Mesenteric fat pad (tissue), 1 donor: ENCODE results near the gene ISCA1. TPM values are rescaled to one million over a fixed set of nuclear protein-coding genes. Genes with fewer than 3 reads are reported as not detected.
"Not testable (repeated sequence)": the region's sequence is repeated elsewhere in the genome, so short reads cannot be mapped to it uniquely, and the experiment has no call there.

Source experiments
- DNase-seq: peaks from one replicate; pipeline ENCODE4 v3.0.0-alpha.2; 2020; ENCODE audit warnings: low spot score
- long read RNA-seq: library from polyadenylated mRNA; unstranded; transcript quantifications from one replicate; pipeline ENCODE4 v2.0.0, GENCODE V29; 2020
- total RNA-seq: library from RNA; stranded (reverse); fragmentation: NEBNext Ultra II Directional; extraction: Animal tissue kit (Norgen Biotek cat#: 25700); gene quantifications from one replicate; pipeline ENCODE4 v1.2.1, GENCODE V29; 2021
- donor health status: DM: yes; HTN: yes; CAD: no.

Gene ISCA1
- 45.2 TPM for total RNA-seq
- long read RNA-seq, transcript ISCA1-201 (4 exons, 813 nt) = minor isoform, 13 of 147 reads
- long read RNA-seq, transcript ISCA1-203 (4 exons, 1,958 nt) = major isoform, 119 of 147 reads
- long read RNA-seq, partial matches to known transcripts = 1 of 147 reads
- long read RNA-seq, other reads (novel, unspliced or antisense) = 14 of 147 reads

DNA sequence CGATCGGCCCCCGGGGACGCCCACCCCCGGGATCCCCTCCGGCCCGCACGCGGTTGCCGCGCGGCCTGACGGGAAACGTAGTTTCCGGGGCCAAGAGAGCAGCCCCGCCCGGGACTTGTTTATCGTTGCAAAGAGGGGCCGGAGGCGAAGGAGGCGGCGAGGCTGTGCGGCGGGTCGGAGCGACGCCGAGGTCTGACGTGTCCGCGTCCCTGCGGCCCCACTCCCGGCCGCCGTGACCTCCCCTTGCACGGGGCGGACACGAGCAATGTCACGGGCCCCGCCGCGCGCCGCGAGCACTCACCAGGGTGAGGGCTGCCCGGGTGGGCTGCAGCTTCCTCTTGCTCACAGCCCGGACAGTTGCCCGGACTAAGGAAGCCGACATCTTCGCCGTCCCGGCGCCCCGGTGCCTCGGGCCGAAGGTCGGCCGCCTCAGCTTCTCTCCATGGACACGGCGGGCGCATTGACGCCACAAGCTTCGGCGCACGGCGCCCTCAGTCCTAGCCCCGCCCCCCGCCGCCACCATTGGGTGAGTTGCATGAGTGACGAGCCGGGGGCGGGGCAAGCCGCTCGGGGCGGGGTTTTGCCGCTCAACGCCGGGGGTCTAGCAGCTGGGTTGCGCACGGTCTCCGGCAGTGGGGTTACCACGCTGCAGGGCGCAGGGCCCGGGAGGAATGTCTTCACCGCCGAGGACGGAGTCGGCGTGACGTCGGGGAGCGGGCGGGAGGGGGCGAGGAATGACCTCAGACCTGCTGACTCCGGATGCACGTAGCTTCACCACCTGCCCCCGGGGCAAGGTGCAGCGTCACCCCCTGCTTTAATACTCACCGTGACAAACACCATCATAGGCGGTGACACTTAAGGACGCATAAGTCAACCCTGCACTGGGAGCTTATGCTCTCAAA is at the start of gene ISCA1:
TSS of gene ISCA1 (minus strand) at position 462 of the 902 bp plus-strand sequence. CDS start at position 382, 80 bp downstream.
- peak; percentile 99 for DNase-seq

DNA sequence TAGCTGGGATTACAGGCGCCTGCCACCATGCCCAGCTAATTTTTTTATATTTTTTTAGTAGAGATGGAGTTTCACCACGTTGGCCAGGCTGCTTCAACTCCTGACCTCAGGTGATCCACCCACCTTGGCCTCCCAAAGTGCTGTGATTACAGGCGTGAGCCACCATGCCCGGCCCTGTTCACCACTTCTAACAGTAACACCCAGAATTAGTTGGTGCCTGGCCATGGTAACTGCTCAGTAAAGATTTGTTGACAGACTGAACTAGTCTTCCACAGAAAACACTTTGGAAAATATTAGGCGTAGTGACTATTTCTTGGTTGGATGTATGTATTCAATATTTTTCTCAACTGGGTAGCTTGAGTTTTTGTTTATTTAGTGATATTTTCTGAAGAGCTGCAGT is 47.8 kb upstream of the ISCA1 start:
- DNase-seq = no peak

DNA sequence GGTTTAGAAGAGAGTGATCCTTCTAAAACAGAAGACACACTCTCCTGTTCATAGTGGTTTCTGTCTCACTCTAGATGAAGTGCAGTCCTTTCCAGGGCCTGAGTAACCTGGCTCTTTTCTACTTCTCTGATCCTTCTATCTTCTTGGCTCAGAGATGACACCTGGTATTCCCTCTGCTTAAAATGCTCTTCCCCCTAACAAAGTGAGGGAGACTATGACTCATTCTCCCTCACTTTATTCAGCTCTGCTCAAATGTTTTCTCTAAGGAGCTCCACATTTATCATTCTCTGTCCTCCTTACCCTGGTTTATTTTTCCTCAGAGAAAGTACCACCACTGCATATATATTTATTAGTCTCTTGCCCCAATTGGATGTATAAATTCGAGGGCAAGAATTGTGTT is 47.3 kb upstream of the ISCA1 start:
- no peak for DNase-seq

DNA sequence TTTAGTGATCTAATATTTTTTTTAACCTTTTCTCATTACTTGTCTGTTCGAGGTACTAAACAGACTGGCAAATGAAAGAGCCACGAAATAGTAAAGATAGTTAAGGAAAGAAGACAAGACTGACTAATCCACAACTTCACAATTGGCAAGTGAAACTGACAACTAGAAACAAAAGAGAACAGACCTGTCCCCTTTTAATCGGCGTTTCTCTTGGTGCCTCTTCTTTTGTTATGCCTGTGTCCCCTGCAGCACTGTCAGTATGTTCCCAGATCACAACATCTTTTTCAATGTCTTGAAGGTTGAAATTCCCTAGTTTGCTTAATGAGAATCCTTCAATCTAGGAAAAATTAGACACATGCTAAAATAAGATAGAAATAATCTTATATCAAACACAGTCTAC is 45.8 kb upstream of the ISCA1 start:
- no peak for DNase-seq

DNA sequence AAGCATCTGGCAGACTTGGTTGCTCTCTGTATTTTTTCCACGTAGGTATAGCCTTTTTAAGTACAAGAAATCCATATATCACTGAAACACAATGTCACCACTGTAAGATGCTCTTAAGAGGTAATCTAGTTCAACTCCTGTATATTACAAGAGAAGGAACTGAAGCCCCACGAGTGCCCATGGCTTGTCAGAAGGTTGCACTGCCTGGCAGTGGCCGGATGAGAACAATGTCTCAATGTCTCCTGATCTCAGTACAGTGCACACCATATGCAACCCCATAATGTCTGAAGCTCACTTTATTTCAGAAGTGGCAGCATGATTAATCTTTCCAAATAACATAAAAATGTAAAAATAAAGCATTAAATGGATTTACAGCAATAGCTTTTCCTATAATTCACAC is 44.2 kb upstream of the ISCA1 start:
- DNase-seq = no peak

DNA sequence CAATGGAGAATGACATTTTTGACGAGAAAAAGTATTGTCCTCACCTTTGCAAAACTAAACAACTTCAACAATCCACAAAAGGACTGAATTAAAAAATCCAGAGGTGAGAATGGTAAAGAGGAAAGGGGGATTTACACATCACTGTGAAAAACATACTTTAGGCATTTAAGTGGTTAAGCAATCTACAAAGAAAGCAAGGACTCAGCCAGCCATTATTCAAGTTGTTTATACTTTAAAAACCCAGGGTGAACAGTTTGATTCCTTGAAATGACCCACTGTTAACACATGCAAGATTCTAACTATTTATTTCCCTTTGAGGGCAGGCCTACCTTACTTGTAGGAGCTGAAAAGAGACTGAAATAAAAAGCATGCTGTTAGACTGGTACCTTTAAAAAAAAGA is 42.6 kb upstream of the ISCA1 start:
- no peak for DNase-seq

DNA sequence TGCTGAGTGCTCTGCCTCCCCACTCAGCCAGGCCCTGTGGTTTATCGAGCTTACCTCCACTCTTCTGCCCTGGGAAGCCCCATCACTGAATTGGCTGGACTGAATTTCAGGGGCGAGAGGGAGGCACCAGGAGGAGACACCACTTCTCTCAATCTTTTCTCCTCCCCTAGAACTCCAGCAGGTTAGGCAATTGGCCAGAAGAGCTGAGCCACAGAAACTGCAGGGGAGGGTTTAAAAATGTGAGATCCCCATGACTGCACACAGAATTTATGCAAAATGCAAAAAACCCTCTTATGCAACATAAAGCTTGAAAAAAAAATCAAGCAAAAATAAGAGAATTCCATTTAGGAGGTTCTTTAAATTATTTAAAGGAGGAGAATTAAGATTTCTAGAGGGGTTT is 42.0 kb upstream of the ISCA1 start:
- DNase-seq = no peak

DNA sequence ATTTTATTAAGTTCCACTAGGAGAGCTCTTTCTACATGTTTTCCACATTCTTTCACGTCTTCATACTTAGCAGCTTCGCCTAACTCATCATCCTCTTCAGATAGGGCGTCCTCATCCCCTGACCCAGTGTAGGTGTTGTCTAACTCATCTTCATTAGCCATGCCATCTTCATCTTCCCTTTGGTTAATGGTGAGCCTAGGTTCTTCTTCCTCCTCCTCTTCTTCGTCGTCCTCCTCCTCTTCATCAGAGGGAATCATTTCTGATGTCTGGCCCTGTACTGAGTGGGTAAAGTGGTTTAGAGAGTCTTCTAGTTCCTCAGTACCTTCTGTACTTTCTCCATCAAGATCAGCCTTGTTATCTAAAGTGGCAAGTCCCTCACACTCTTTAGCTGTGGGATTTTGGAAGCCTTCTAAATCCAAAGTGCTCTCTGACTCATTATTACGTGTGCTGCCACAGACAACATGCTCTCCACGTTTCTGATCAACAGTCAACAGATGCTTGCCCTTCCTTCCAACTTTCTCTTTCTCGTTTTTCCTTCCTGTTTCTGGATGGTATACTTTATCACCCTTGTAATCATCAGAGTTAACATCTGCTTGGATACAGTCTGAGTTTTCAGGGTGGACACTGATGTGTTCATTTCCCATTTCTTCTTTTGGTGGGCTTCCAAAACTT is 40.8 kb upstream of the ISCA1 start:
- DNase-seq = no peak

DNA sequence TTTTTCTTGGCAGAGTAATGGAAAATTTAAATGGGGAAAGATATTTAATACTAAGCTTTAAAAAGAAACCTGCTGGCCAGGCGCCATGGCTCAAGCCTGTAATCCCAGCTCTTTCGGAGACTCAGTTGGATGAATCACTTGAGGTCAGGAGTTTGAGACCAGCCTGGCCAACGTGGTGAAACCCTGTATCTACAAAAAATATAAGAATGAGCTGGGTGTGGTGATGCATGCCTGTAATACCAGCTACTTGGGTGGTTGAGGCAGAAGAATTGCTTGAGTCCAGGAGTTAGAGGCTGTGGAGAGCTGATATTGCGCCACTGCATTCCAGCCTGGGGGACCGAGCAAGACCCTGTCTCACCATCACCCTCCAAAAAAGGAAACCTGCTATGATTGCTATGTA is 39.0 kb upstream of the ISCA1 start:
- DNase-seq = no peak

DNA sequence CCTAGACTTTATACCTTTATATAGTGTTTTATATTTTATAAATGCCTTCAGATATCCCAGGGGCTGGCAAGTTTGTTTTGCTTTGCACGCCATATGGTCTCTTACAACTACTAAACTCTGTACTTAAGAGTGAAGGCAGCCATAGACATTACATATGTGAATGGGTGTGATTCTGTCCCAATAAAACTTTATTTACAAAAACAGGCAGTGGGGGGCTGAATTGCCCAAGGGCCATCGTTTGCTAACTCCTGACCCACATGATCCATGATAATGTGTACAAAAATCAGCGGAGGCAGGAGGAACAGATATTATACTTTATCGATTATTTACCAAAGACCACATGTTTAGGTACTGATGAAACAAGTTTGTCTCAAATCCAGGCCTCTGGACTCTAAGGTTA is 35.8 kb upstream of the ISCA1 start:
- DNase-seq = no peak

DNA sequence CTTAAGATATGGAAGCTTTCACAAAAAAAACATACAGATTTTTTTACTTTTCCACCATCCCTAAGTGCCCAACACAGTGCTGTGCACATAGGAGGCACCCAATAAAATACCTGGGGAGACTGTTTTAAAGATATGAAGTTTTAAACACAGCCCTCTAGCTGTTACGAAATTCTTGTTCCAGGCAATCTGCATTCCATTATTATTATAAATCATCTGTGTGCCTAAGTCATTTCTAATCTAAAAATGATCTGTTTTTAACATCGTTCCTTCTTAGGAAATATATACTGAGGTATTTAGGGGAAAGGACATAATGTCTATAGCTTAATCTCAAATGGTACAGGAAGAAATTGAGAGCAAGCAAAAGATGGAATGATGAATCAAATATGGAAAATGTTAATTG is 32.7 kb upstream of the ISCA1 start:
- no peak for DNase-seq

DNA sequence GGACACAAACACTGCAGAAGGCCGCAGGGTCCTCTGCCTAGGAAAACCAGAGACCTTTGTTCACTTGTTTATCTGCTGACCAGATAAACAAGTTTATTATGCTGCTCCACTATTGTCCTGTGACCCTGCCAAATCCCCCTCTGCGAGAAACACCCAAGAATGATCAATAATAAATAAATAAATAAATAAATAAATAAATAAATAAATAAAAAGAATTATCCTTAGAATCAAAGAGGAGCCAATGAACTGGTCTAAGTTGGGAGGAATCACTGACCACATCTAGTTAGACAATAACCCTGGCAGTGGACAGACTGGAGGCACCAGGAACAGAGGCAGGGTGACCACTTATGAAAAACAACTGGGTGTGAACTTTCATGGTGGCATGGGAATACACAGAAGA is 30.6 kb upstream of the ISCA1 start:
- DNase-seq = not testable (repeated sequence)

DNA sequence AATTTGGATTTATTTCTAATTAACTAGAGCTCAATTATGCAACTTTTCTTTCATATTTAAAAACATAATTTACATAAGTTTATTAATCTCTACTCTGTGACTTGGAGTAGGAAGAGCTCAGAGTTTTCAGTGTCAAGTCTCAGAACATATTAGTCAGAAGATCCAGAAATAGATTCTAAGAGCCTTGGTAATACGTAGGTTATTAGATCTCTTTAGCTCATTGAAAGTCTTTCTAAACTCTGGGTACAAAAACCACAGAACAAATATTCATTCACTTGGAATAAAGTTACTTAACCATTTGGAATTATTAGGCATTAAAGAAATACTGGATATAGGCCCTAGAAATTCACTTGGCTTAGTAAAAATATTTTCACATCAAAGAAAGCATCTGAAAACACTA is 26.3 kb upstream of the ISCA1 start:
- DNase-seq = no peak

DNA sequence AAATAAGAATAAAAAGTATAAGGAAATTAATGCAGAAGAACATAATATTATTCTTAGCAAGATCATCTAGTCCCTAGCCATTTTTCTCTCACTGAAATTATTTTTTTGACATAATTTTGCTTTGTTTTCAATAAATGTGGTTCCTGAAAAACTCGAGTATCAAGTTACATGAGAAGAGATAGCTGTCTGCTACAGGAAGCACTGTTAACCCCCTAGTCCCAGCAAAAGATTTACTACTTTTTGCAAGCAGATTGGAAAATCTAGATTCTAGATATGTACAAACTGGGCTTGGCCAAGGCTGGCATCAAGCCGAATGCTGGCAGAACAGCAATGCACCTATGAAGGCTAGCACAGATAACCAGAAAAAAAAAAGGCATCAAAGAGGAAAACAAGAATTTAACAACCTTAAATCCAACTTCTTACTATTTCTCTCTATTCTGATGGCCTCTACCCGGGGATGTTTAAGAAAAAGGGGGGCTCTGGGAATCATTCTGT is 21.9 kb upstream of the ISCA1 start:
- DNase-seq = no peak

DNA sequence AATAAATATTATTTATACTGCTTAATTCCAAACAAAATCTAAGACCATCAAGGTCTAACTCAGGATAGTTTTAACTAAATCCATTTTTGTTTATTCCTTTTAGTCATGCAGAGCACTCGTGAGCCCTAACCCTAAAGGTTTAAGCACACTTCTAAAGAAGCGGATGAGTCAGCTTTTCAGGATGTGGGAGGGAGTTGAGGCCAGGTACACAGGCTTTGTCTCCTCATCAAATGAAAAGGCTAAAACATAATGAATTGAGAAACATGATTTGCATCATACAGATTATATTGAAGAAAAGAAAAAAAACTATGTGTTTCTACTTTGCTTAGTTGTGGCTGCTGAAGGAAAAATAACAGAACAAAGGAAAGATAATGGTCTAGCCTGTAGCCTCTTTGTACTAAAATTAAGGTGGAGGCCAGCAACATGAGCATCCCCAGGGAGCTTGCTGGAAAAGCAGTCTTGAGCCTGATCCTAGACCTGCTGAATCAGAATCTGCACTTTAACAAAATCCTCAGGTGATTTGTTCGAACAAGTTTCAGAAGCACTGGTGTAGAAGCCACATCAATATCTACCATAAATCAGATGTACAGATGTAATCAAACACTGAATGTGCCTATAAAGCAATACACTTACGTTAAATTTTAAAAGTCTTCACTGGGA is 21.1 kb upstream of the ISCA1 start:
- DNase-seq = no peak

DNA sequence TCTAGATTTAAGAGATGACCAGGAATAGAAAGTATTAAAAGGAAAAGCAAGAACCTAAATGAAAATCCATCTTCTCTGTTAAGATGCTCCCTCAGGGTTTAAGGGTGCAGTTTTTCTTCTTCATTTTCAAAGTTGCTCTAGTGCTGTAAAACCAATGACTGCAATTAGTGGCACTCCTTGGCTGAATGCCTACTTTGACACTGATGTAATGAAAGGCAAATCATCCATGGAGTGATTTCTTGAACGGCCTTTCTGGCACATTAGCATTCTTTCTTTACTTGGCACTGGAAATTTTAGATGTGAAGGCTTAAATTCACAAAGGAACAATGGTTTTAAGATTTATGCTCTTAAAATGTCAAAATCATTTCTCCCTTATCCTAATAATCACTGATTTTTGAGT is 19.3 kb upstream of the ISCA1 start:
- no peak for DNase-seq

DNA sequence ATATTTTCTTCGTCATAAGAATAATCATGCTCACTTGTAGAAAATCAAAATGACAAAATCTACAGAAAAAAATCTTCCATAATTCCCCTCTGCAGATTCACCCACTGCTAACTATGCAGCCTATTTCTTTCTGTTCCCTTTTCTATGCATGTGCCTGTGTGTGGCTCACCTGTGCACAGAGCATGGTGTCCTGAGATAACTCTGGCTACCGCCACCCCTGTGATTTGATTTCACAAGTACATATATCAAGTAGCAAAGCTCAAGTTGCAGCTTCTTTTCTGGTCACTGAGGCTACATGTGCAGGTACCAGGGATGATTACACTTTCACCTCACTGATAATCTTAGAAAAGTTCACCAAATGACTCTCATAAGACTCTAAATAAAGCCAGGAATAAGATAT is 18.4 kb upstream of the ISCA1 start:
- no peak for DNase-seq

DNA sequence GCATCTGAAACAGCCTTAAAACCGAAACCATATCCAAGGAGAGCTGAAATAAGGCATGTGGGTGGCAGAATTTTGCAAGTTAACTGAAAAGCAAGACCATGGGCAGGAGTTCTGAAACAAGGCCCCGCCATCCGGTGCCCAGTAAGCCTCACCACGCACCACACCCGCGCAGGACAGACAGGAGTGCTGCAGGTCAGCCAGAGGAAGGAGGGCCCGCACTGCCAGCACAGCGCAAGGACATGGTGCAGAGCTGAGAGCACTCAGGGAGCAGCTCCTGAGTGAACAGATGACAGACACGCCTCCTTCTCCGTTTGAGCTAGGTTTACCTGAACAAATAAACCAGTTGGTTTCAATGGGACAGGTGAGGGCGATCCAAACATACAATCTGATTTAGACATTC is 16.5 kb upstream of the ISCA1 start:
- DNase-seq = no peak

DNA sequence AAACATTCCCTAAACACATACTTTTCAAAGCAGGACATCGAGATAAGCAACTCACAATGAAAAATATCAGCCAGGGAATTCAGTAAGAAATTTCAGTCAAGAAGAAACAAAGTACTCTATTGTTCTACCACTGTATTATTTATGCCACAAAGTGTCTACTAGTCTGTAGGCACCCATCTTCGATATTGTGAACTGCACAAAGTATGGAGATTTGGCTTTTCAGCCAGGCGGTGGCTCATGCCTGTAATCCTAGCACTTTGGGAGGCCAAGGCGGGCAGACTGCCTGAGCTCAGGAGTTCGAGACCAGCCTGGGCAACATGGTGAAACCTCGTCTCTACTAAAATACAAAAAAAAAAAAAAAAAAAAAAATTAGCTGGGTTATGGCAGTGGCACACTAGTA is 8.0 kb upstream of the ISCA1 start:
- not testable (repeated sequence) for DNase-seq

DNA sequence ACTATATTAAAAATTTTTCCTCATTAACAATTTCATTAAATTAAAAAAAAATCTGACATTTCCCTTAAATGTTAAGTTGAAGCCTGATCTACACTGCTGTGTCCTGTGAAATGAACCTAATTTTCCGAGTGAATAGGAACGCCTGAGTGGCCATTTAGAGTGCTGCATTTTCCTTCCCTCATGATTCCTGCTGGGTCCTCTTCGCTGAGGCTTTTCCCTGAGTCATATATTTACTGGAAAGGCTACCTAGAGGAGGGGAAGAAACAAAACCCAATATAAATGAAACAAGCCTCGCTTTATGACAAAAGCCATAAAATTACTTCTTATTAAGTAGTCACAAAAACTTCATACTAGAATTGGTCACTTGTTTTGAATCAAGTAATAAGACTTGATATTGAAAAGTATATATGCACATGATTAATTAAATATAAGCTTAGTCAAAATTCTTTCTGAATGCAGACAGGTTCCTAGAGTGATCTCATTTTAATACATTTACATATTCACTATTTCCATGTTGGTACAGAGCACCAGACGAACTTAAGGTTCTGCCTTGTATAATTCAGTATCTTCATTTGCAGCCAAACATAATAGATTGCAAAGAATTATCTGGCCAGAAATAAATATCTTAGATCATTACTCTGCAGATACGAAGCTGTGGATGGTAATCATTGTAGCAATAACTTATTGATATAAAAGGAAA is 6.3 kb upstream of the ISCA1 start:
- DNase-seq = no peak

DNA sequence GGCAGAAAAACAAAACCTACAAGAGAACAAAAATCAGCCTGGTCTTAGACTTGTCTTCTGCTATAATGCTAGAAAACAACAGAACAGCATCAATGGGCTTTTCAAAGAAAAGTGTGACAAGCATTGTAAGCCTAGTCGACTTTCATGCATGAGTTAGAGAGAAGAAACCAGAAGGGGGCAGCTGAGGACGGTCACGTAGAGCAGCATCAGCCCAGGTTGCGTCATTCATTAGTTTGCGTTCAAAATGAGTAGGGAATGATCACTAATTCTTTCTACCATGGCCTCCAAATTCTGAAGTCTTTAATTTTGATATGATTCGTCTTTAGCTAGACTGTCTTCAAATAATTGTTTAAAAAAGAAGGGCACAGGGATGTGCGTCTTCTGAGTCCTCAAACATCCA is 4.7 kb upstream of the ISCA1 start:
- no peak for DNase-seq
